Measurements from ENCODE around the gene PLEKHA5. TPM values are rescaled to one million over a fixed set of nuclear protein-coding genes. Genes with fewer than 3 reads are reported as not detected.

PLEKHA5 gene
- total RNA-seq, 2 donors from 2014 or later, result 24.4 to 41.7 TPM

- intact Hi-C loops (cut with DNase I), result no loop called here
- Histone ChIP-seq H3K36me3 (no peaks in the 10 kb centered on the region), H3K27me3 (replicated peaks; ENCODE audit: insufficient read depth) (no peaks in the 10 kb centered on the region), H3K9me3 (no peaks in the 10 kb centered on the region), H3K4me1 (replicated peaks) (no peaks in the 10 kb centered on the region), H3K4me3 (no peak overlapping the region), H3K27ac (no peak overlapping the region)
- TF ChIP-seq POLR2AphosphoS5 (IDR thresholded peaks at IDR 0.05) (no peak), CTCF (IDR thresholded peaks at IDR 0.05) (no peak), POLR2A (IDR thresholded peaks at IDR 0.05) (no peak)
- 78% methylated on average over 3 of the region's 3 CpGs for WGBS
- no peak for DNase-seq (ENCODE audit: low spot score)
These were observed 119.5 kb downstream of the PLEKHA5 start for GRCh38 chr12:19248929-19249602.

GRCh38 chr12:19251481-19252132 lies 122.1 kb downstream of the PLEKHA5 start:
- Histone ChIP-seq H3K27ac (no peak overlapping the region), H3K27me3 (replicated peaks; ENCODE audit: insufficient read depth) (no peaks in the 10 kb centered on the region), H3K36me3 (no peaks in the 10 kb centered on the region), H3K4me1 (replicated peaks) (no peaks in the 10 kb centered on the region), H3K4me3 (no peak overlapping the region), H3K9me3 (no peaks in the 10 kb centered on the region)
- TF ChIP-seq CTCF (IDR thresholded peaks at IDR 0.05), result no peak
- no peak for TF ChIP-seq POLR2A (IDR thresholded peaks at IDR 0.05)
- TF ChIP-seq POLR2AphosphoS5 (IDR thresholded peaks at IDR 0.05), result no peak
- no peak for DNase-seq (ENCODE audit: low spot score)
- intact Hi-C loops (cut with DNase I), result no loop called here
- 34% methylated on average over 3 of the region's 3 CpGs for WGBS

GRCh38 chr12:19260135-19260534 lies 130.6 kb downstream of the PLEKHA5 start:
- Histone ChIP-seq H3K4me1 (replicated peaks) (no peaks in the 10 kb centered on the region), H3K36me3 (no peaks in the 10 kb centered on the region), H3K27ac (no peak overlapping the region), H3K27me3 (replicated peaks; ENCODE audit: insufficient read depth) (no peaks in the 10 kb centered on the region), H3K4me3 (no peak overlapping the region), H3K9me3 (no peaks in the 10 kb centered on the region)
- intact Hi-C loops (cut with DNase I), result no loop called here
- no peak for TF ChIP-seq POLR2A (IDR thresholded peaks at IDR 0.05)
- no peak for TF ChIP-seq CTCF (IDR thresholded peaks at IDR 0.05)
- no peak for TF ChIP-seq POLR2AphosphoS5 (IDR thresholded peaks at IDR 0.05)
- no peak for DNase-seq (ENCODE audit: low spot score)
- 95% methylated on average over 2 of the region's 2 CpGs for WGBS

- no peak for DNase-seq (ENCODE audit: low spot score)
- TF ChIP-seq POLR2AphosphoS5 (IDR thresholded peaks at IDR 0.05) (no peak), CTCF (IDR thresholded peaks at IDR 0.05) (no peak), POLR2A (IDR thresholded peaks at IDR 0.05) (no peak)
- H3K36me3 ChIP-seq, result no peaks in the 10 kb centered on the region
- no peaks in the 10 kb centered on the region for H3K27me3 ChIP-seq (replicated peaks; ENCODE audit: insufficient read depth)
- no peaks in the 10 kb centered on the region for H3K4me1 ChIP-seq (replicated peaks)
- H3K4me3 ChIP-seq, result no peak overlapping the region
- H3K27ac ChIP-seq, result no peak overlapping the region
- H3K9me3 ChIP-seq, result no peaks in the 10 kb centered on the region
- 96% methylated on average over 4 of the region's 4 CpGs for WGBS
- intact Hi-C loops (cut with DNase I), result no loop called here
These were observed 132.2 kb downstream of the PLEKHA5 start for GRCh38 chr12:19261773-19262172.

- H3K4me1 ChIP-seq (replicated peaks), result no peaks in the 10 kb centered on the region
- no peak for TF ChIP-seq POLR2AphosphoS5 (IDR thresholded peaks at IDR 0.05)
- TF ChIP-seq POLR2A (IDR thresholded peaks at IDR 0.05), result no peak
- no peak for TF ChIP-seq CTCF (IDR thresholded peaks at IDR 0.05)
- H3K27me3 ChIP-seq (replicated peaks; ENCODE audit: insufficient read depth), result no peaks in the 10 kb centered on the region
- intact Hi-C loops (cut with DNase I), result no loop called here
- DNase-seq (ENCODE audit: low spot score), result no peak
- no peaks in the 10 kb centered on the region for H3K36me3 ChIP-seq
- H3K27ac ChIP-seq, result no peak overlapping the region
- no peaks in the 10 kb centered on the region for H3K9me3 ChIP-seq
- 88% methylated on average over 3 of the region's 3 CpGs for WGBS
- no peak overlapping the region for H3K4me3 ChIP-seq
These were observed 134.1 kb downstream of the PLEKHA5 start for GRCh38 chr12:19263672-19264071.
